Measurements from ENCODE around the gene COBLL1.

- TF ChIP-seq CTCF (IDR thresholded peaks at IDR 0.05) (no peak), POLR2A (IDR thresholded peaks at IDR 0.05) (no peak)
Measured at GRCh38 chr2:164812378-164812777, 29.2 kb downstream of the COBLL1 start.

All from right lobe of liver (tissue), 4 donors.